ENCODE data around the gene ABR.

ABR gene

DNA sequence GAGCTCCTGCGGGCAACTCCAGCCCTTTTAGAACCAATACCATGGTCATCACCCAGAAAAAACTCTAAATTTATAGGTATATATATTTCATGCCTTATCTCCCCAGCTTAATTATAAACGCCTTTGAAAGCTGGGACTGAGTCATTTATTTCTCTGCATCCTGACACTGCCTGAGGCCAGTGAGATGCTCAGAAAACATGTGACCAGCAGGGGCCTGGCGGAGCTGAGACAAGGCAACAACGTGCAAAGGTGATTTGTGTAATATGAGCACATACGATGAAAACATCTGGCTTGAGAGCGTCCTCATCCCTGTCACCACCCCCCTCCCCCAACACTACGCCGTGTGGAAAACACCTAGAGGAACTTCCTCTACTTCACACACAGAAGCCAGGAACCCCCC lies 222.9 kb downstream of the ABR start:
- TF ChIP-seq, protein P1, sequence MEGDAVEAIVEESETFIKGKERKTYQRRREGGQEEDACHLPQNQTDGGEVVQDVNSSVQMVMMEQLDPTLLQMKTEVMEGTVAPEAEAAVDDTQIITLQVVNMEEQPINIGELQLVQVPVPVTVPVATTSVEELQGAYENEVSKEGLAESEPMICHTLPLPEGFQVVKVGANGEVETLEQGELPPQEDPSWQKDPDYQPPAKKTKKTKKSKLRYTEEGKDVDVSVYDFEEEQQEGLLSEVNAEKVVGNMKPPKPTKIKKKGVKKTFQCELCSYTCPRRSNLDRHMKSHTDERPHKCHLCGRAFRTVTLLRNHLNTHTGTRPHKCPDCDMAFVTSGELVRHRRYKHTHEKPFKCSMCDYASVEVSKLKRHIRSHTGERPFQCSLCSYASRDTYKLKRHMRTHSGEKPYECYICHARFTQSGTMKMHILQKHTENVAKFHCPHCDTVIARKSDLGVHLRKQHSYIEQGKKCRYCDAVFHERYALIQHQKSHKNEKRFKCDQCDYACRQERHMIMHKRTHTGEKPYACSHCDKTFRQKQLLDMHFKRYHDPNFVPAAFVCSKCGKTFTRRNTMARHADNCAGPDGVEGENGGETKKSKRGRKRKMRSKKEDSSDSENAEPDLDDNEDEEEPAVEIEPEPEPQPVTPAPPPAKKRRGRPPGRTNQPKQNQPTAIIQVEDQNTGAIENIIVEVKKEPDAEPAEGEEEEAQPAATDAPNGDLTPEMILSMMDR (IDR thresholded peaks at IDR 0.05; ENCODE audit: insufficient read depth, missing control alignments): no peak
- no peak for FAIRE-seq
- DNase-seq (ENCODE audit: insufficient read length, low spot score): no peak

- no peak for DNase-seq (ENCODE audit: insufficient read length, low spot score)
- TF ChIP-seq, protein P1 (IDR thresholded peaks at IDR 0.05; ENCODE audit: insufficient read depth, missing control alignments): no peak
- no peak for FAIRE-seq
These were observed 225.2 kb downstream of the ABR start for GRCh38 chr17:954431-955164.

GRCh38 chr17:953767-954166 lies 226.0 kb downstream of the ABR start:
- DNase-seq (ENCODE audit: insufficient read length, low spot score) (no peak), FAIRE-seq (no peak)
- TF ChIP-seq, protein P1 (IDR thresholded peaks at IDR 0.05; ENCODE audit: insufficient read depth, missing control alignments): no peak
